Measurements from ENCODE around the gene IFT27.

DNA sequence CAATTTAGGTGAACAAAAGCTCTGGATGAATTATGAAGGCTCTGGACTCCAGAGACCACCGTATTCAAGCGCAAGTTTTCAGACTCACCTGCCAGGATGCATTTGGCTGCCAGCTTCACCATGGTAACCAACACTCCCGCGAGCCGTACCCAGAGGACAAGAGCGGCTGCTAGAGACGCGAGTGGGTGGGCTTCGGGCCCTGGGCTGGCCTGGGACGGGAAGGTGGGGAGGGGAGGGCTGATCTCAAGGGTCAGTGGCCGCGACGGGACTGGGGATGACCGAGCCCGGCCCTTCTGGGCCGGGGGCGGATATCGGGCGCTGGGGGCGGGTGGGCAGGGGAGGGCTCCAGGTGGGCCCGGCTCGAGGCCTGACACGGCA lies 344 bp downstream of the IFT27 start:
- no peak for TF ChIP-seq YY1 (IDR thresholded peaks at IDR 0.05; ENCODE audit: insufficient read depth, insufficient read length)
- TF ChIP-seq SUZ12 (IDR thresholded peaks at IDR 0.05; ENCODE audit: extremely low read depth, insufficient read depth, insufficient read length) = no peak

Measured in NT2/D1 (cell line).